K562 (cell line): Measurements from ENCODE around the gene ZNF229. TPM values are rescaled to one million over a fixed set of nuclear protein-coding genes. Genes with fewer than 3 reads are reported as not detected.

Experiments
- CBFB ChIP-seq: sonication (generic); formaldehyde crosslinking; IDR thresholded peaks from 2 replicates; pipeline ENCODE4 v1.4.0; 2020; ENCODE audit warnings: mild to moderate bottlenecking, missing genetic modification reagents
- CBX1 ChIP-seq: sonication (generic); IDR thresholded peaks from 2 replicates; pipeline ENCODE4 v1.6.1; 2016; ENCODE audit warnings: antibody characterized with exemption, low read depth, mild to moderate bottlenecking
- CBX3 ChIP-seq, 2 experiments: IDR thresholded peaks; 1 replicate in 1 of 2; 2 replicates in 1 of 2; pipeline ENCODE4 v1.6.1; 2012; ENCODE audit warnings: inconsistent platforms in 2 of 2, low read length in 2 of 2, borderline replicate concordance in 1 of 2, control low read depth in 1 of 2
- CHD2 ChIP-seq: IDR thresholded peaks from 2 replicates; pipeline ENCODE4 v1.6.1; 2011; ENCODE audit warnings: low read depth, low read length
- CXXC5 ChIP-seq: fragments of 250-450 bp; sonication (Bioruptor Pico); IDR thresholded peaks from 2 replicates; pipeline ENCODE4 v1.8.0; 2022; ENCODE audit warnings: inconsistent platforms, mild to moderate bottlenecking, moderate library complexity
- DPF2 ChIP-seq: fragments of 450-650 bp; IDR thresholded peaks from 2 replicates; pipeline ENCODE4 v1.6.1; 2016
- EGR1 ChIP-seq: fragments of 450-650 bp; conservative IDR thresholded peaks from 2 replicates; pipeline ENCODE4 v1.6.1; 2017; ENCODE audit warnings: mild to moderate bottlenecking
- GATA2 ChIP-seq: sonication (generic); formaldehyde crosslinking; IDR thresholded peaks from 2 replicates; pipeline ENCODE4 v1.4.0; 2020; ENCODE audit warnings: mild to moderate bottlenecking, missing genetic modification reagents
- HCFC1 ChIP-seq: IDR thresholded peaks from 2 replicates; pipeline ENCODE4 v1.6.1; 2012; ENCODE audit warnings: low read depth, low read length, improper control_type of control experiment
- IRF2 ChIP-seq: sonication (generic); formaldehyde crosslinking; IDR thresholded peaks from 2 replicates; pipeline ENCODE4 v1.8.1; 2022; ENCODE audit warnings: mild to moderate bottlenecking, missing genetic modification reagents
- KLF13 ChIP-seq: fragments of 450-650 bp; IDR thresholded peaks from 2 replicates; pipeline ENCODE4 v1.6.1; 2016; ENCODE audit warnings: missing genetic modification characterization, low read depth, mild to moderate bottlenecking, missing compliant biosample characterization, moderate library complexity, borderline replicate concordance
- MEIS2 ChIP-seq: fragments of 450-650 bp; IDR thresholded peaks from 2 replicates; pipeline ENCODE4 v1.6.1; 2014; ENCODE audit warnings: mild to moderate bottlenecking; ENCODE audit not compliant: partially characterized antibody
- PCBP1 ChIP-seq: fragments of 200-400 bp; formaldehyde crosslinking; IDR thresholded peaks from 2 replicates; pipeline ENCODE4 v1.6.1; 2018; ENCODE audit warnings: mild to moderate bottlenecking, low read depth, low read length; ENCODE audit not compliant: poor library complexity, severe bottlenecking
- PHF8 ChIP-seq: fragments of 200-600 bp; sonication (generic); IDR thresholded peaks from 2 replicates; pipeline ENCODE4 v1.6.1; 2012; ENCODE audit warnings: mixed run types, mild to moderate bottlenecking, inconsistent platforms, low read length, moderate library complexity, borderline replicate concordance
- SPI1 ChIP-seq: IDR thresholded peaks from 2 replicates; pipeline ENCODE4 v1.6.1; 2011; ENCODE audit warnings: low read depth, low read length, control low read depth, borderline replicate concordance
- TEAD4 ChIP-seq, 2 experiments: sonication (generic) in 1 of 2; formaldehyde crosslinking in 1 of 2; IDR thresholded peaks; 2 replicates each; pipeline versions ENCODE4 v1.6.1 to v1.8.0; 2012 to 2022; ENCODE audit warnings: borderline replicate concordance in 1 of 2, inconsistent platforms in 1 of 2, low read length in 1 of 2, mild to moderate bottlenecking in 1 of 2, missing genetic modification reagents in 1 of 2
- polyA plus RNA-seq, 8 experiments: library from polyadenylated mRNA; depleted of rRNA in 4 of 8; stranded (reverse) in 5 of 8; unstranded in 3 of 8; fragments of >200 nt; fragmentation: Nextera tagmentation in 2 of 8; fragmentation: Illumina TruSeq in 1 of 8; extraction: Ambion mirVana in 2 of 8; extraction: Trizol in 1 of 8; gene quantifications; 2 replicates each; pipeline versions ENCODE4 v1.2.1 to v1.2.3, GENCODE V29; 2011 to 2014; ENCODE audit warnings: inconsistent platforms in 1 of 8, missing spikeins in 1 of 8
- total RNA-seq, 7 experiments: library from RNA; depleted of rRNA in 6 of 7; stranded (reverse); fragments of >200 nt in 6 of 7; fragmentation: Illumina TruSeq in 2 of 7; extraction: Trizol in 2 of 7; gene quantifications; 2 replicates each; pipeline versions ENCODE4 v1.2.1 to v1.2.3, GENCODE V29; 2011 to 2021; ENCODE audit warnings: low replicate concordance in 1 of 7
- TF ChIP-seq, protein P1 (sequence below), 2 experiments: fragments of 450-650 bp; conservative IDR thresholded peaks; 2 replicates each; pipeline ENCODE4 v1.6.1; 2017; ENCODE audit warnings: mild to moderate bottlenecking in 2 of 2, moderate library complexity in 2 of 2
- TF ChIP-seq, protein P2 (sequence below): fragments of 250-450 bp; sonication (Bioruptor Pico); IDR thresholded peaks from 2 replicates; pipeline ENCODE4 v1.8.0; 2021; ENCODE audit warnings: moderate library complexity, mild to moderate bottlenecking, inconsistent platforms
- TF ChIP-seq, protein P3 (sequence below): sonication (generic); formaldehyde crosslinking; IDR thresholded peaks from 2 replicates; pipeline ENCODE4 v1.8.1; 2023; ENCODE audit warnings: mild to moderate bottlenecking, missing genetic modification reagents
- TF ChIP-seq, protein P4 (sequence below): fragments of 250-450 bp; sonication (Bioruptor Pico); IDR thresholded peaks from 2 replicates; pipeline ENCODE4 v1.5.0; 2020; ENCODE audit warnings: mild to moderate bottlenecking

The ZNF229 gene
- total and polyA plus RNA-seq, 9 of the 15 experiments (the other 6 are each of a cell fraction or from before 2014, with no cell fraction given), result 0.31 to 2.4 (median 0.74) TPM

DNA sequence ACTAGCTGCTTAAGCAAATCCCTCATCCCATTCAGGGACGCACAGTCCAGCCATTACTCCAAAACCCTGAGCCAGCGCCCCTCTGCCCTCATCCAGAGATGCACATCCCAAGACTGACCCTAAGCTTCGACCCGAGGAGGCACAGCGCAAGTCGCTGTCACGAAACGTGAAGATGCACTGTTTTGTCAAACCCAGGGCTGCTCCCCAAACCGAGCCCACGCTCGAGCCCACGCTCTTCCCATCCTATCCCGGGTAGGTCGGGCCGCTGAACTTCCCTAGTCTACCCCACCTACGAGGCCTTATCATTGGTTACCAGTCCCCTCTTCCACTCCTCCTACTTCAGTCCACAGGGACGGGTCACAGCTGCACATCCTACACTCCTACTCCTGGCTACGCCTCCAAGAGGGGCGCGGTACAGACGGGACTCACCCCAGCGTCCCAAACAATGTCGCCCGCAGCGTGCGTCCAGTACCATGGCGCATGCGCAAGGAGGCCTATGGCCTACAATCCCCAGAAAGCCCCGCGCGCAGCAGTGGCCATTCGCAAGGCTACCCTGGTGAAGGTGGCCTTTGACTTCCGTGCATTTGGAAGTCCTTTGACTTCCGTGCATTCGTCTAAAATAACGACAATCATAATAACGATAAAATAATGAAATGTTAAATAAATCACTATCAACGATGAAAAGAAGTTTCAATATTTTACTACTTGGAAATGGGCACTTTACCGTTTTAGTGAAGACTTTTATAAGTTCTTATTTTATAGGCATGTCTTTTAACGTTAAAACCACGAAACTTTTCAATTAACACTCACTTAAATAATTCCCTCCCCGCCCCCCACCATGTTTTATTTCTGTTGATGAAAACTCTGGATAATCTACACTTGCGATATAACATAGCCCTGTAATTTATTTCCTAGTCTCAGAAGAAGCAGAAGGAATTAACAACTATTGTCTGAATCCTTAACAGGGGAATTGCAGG, 46.8 kb downstream of the ZNF229 start, which contains the start of gene ZNF285 (continued):
- TF ChIP-seq, protein P1, sequence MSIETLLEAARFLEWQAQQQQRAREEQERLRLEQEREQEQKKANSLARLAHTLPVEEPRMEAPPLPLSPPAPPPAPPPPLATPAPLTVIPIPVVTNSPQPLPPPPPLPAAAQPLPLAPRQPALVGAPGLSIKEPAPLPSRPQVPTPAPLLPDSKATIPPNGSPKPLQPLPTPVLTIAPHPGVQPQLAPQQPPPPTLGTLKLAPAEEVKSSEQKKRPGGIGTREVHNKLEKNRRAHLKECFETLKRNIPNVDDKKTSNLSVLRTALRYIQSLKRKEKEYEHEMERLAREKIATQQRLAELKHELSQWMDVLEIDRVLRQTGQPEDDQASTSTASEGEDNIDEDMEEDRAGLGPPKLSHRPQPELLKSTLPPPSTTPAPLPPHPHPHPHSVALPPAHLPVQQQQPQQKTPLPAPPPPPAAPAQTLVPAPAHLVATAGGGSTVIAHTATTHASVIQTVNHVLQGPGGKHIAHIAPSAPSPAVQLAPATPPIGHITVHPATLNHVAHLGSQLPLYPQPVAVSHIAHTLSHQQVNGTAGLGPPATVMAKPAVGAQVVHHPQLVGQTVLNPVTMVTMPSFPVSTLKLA (conservative IDR thresholded peaks at IDR 0.05), result 0 out of 4 replicates have a peak, but pooled peaks of 1 of the 2 experiments have one; percentile 42
- TF ChIP-seq GATA2 (CRISPR knock-in tag), result no peak
- no peak for TF ChIP-seq TEAD4 (IDR thresholded peaks at IDR 0.05; ENCODE audit: low read length)
- TF ChIP-seq TEAD4 (CRISPR knock-in tag; IDR thresholded peaks at IDR 0.05; ENCODE audit: borderline replicate concordance), result no peak
- TF ChIP-seq, protein P2, sequence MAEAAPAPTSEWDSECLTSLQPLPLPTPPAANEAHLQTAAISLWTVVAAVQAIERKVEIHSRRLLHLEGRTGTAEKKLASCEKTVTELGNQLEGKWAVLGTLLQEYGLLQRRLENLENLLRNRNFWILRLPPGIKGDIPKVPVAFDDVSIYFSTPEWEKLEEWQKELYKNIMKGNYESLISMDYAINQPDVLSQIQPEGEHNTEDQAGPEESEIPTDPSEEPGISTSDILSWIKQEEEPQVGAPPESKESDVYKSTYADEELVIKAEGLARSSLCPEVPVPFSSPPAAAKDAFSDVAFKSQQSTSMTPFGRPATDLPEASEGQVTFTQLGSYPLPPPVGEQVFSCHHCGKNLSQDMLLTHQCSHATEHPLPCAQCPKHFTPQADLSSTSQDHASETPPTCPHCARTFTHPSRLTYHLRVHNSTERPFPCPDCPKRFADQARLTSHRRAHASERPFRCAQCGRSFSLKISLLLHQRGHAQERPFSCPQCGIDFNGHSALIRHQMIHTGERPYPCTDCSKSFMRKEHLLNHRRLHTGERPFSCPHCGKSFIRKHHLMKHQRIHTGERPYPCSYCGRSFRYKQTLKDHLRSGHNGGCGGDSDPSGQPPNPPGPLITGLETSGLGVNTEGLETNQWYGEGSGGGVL, result no peak
- TF ChIP-seq EGR1, result 0 out of 2 replicates have a peak, but pooled peaks have one; percentile 10
- 0 out of 2 replicates have a peak, but pooled peaks have one; percentile 9 for TF ChIP-seq SPI1
- TF ChIP-seq, protein P3, sequence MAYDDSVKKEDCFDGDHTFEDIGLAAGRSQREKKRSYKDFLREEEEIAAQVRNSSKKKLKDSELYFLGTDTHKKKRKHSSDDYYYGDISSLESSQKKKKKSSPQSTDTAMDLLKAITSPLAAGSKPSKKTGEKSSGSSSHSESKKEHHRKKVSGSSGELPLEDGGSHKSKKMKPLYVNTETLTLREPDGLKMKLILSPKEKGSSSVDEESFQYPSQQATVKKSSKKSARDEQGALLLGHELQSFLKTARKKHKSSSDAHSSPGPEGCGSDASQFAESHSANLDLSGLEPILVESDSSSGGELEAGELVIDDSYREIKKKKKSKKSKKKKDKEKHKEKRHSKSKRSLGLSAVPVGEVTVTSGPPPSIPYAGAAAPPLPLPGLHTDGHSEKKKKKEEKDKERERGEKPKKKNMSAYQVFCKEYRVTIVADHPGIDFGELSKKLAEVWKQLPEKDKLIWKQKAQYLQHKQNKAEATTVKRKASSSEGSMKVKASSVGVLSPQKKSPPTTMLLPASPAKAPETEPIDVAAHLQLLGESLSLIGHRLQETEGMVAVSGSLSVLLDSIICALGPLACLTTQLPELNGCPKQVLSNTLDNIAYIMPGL (CRISPR knock-in tag), result no peak
- TF ChIP-seq CBFB (CRISPR knock-in tag), result no peak
- TF ChIP-seq MEIS2, result peak; percentile 66
- TF ChIP-seq PHF8, result peak; percentile 26; the same call in 1 of the 2 replicates
- no peak; a peak in 1 of 3 replicates for TF ChIP-seq CBX3 (IDR thresholded peaks at IDR 0.05; ENCODE audit: borderline replicate concordance in 1 of 2, low read length in 2 of 2)
- peak; percentile 79 for TF ChIP-seq HCFC1
- TF ChIP-seq PCBP1, result no peak
- no peak for TF ChIP-seq IRF2 (CRISPR knock-in tag)
- peak; percentile 83 for TF ChIP-seq CXXC5 (CRISPR knock-in tag)
- peak; percentile 82; the same call in 1 of the 2 replicates for TF ChIP-seq CBX1
- TF ChIP-seq CHD2, result no peak
- TF ChIP-seq, protein P4, sequence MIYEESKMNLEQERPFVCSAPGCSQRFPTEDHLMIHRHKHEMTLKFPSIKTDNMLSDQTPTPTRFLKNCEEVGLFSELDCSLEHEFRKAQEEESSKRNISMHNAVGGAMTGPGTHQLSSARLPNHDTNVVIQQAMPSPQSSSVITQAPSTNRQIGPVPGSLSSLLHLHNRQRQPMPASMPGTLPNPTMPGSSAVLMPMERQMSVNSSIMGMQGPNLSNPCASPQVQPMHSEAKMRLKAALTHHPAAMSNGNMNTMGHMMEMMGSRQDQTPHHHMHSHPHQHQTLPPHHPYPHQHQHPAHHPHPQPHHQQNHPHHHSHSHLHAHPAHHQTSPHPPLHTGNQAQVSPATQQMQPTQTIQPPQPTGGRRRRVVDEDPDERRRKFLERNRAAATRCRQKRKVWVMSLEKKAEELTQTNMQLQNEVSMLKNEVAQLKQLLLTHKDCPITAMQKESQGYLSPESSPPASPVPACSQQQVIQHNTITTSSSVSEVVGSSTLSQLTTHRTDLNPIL (CRISPR knock-in tag), result no peak
- TF ChIP-seq KLF13 (tag), result no peak
- TF ChIP-seq DPF2, result no peak
